HCEC 1CT (cell line): ENCODE results near the gene SGTA.

Source experiments
- DNase-seq: peaks from one replicate; pipeline ENCODE4 v3.0.0-alpha.2; 2017

The SGTA gene

GRCh38 chr19:2809387-2810140 lies 26.5 kb upstream of the SGTA start:
- no peak for DNase-seq

DNA sequence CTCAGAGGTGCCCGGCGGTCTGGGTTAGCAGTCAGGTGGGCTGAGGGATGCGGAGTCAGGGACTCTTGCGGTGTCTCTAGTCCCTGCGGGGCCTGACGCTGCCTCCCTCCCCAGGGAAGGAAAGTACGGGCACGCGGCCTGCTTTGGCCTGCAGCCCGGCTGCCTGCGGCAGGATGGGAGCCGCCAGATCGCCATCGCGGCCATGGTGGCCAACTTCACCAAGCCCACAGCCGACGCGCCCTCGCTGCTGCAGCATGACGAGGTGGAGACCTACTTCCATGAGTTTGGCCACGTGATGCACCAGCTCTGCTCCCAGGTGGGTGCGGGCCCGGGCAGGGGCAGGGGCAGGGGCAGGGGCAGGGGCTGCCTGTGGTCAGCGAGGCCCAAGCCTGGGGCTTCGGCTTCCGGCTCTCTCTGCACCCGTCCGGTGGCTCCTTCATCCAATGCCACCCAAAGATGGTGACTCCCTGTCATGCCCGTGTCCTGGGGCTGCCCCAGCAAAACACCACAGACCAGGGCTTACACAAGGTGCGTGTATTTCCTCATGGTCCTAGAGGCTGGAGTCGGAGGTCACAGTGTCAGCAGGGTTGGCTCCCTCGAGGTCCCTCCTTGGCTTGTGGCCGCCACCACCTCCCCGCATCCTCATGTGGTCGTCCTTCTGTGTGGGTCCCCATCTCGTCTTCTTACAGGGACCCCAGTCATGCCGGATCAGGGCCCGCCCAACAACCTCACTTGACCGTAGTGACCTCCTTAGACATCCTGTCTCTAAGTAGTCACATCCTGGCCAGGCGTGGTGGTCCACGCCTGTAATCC lies 25.3 kb upstream of the SGTA start:
- no peak for DNase-seq

DNA sequence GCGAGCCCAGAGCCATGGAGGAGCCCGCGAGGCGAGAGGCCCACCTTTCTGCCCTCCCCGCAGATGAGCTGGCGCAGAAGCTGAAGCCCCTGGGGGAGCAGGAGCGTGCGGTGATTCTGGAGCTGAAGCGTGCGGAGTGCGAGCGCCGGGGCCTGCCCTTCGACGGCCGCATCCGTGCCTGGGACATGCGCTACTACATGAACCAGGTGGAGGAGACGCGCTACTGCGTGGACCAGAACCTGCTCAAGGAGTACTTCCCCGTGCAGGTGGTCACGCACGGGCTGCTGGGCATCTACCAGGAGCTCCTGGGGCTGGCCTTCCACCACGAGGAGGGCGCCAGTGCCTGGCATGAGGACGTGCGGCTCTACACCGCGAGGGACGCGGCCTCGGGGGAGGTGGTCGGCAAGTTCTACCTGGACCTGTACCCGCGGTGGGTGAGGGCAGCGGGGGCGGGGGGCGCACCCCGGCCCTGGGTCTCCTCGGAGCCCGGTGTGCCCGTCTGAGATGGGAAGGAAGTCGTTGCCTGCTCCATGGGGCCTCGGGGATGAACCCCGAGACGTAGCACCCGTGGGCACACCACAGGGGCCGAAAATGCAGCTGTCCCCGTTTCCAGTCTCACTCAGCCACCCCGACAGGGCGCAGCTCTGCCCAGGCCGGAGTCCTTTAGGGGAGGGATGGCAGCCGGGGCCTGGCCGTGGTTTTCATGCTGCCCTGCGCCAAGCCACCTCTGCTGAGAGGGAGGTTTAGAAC lies 24.5 kb upstream of the SGTA start:
- DNase-seq = no peak

GRCh38 chr19:2806736-2807378 lies 23.8 kb upstream of the SGTA start:
- DNase-seq = no peak

- no peak for DNase-seq
Observed at GRCh38 chr19:2805991-2806649, 23.0 kb upstream of the SGTA start.

DNA sequence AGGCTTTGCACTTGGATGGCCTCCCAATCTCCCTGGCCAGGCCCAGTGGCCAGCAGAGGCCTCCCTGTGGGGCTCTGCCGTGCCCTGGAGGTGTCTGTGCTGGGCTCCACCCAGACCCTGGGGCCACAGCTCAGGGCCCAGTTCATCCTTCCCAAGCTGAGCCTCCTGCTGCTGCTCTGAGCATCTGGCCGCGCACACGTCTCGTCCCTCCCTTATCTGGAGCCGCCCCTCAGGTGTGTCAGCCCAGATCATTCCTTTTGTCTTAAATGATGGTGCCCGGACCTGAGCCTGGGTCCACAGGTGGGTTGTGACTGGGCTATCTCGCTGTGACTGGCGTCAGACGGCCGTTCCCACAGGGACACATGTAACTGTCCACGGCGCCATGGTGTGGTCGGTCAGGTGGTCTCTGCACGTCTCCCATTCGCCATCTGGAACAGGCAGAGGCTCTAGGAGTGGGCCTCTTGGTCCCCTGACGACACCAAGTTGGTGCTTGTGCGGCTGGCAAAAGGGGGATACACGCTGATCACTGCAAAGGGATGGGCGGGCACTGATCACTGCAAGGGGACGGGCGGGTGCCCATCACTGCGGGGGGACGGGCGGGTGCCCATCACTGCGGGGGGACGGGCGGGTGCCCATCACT lies 22.3 kb upstream of the SGTA start:
- no peak for DNase-seq

DNA sequence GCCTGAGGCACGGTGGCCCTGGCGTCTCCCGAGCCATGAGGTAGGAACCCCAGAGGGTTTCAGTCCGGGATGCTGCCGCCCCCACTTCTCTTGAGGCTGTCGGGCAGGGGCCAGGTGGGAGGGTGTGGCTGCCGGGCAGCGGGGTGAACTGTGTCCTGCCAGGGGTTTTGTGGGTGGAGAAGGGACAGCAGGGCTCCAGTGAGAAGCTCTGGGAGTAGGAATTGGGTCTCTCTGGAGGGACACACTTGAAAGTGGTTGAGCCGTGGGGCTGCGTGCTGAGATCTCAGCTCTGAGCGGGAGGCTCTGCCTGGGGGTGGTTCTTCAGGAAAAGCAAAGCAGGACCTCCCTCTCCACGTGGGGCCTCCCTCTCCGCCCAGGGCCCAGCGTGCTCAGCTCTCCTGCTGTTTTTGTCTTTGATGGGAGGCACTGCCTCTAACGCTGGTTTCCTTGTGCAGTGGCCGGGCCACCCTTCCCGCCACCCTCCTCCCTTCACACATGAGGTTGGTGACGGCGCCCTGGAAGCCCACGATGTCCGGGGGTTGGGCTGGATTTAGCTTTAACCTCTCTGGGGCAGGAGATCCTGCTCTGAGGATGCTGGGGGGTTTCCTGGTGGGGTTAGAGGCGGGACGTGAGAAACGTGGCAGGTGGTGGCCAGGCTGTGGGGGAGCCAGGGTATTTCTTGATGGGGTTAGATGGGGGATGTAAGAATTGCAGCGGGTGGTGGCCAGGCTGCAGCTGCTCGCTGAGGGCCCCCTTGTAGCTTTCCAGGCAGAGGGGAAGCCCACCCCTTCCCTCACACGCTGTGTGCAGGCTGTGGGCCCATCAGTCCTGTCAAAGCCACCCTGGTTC lies 21.3 kb upstream of the SGTA start:
- no peak for DNase-seq

DNA sequence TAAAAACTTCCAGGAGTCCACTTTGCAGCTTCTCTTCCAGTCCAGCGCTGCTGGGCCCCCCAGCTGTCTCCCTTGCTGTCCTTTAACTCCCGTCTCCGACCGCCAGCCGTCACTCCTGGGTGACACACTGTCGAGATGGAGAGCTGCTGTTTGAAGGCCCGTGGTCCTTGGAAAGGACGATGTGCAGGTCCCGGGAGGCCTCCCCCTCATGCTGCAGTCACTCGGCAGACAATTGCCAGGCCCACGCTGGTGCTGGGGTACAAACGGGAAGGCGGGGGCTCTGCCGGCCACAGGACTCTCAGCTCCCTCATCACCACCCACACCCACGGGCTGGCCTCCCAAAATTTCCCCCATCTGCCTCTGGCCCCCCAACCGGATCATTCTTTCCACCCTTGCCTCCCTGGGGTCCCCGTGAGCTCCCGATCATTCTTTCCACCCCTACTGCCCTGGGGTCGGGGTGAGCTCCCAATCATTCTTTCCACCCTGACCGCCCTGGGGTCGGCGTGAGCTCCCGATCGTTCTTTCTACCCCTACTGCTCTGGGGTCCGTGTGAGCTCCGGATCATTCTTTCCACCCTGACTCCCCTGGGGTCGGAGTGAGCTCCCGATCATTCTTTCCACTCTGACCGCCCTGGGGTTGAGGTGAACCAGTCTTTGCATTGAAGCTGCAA lies 20.5 kb upstream of the SGTA start:
- no peak for DNase-seq

GRCh38 chr19:2802826-2803225 lies 19.8 kb upstream of the SGTA start:
- DNase-seq = no peak

DNA sequence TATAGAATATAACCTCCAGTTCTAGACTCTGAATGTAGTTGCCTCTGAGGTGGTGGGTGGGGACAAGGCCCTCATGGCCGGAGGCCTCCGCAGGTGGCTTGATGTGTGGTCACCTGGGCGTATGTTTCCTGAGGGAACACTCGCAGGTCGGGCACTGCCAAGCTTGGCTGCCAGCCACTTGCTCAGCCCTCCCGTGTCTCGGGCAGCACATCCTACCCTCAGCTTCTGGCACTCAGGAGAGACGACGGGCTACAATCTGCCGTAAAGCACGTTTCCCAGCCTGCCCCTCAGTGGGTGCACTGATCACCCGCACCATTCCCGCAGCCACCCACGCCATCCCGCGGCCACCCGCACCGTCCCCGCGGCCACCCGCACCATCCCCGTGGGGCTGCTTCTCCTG lies 17.4 kb upstream of the SGTA start:
- DNase-seq = no peak

- no peak for DNase-seq
Observed at GRCh38 chr19:2799273-2800020, 16.4 kb upstream of the SGTA start.

GRCh38 chr19:2798733-2799132 lies 15.7 kb upstream of the SGTA start:
- DNase-seq = no peak

DNA sequence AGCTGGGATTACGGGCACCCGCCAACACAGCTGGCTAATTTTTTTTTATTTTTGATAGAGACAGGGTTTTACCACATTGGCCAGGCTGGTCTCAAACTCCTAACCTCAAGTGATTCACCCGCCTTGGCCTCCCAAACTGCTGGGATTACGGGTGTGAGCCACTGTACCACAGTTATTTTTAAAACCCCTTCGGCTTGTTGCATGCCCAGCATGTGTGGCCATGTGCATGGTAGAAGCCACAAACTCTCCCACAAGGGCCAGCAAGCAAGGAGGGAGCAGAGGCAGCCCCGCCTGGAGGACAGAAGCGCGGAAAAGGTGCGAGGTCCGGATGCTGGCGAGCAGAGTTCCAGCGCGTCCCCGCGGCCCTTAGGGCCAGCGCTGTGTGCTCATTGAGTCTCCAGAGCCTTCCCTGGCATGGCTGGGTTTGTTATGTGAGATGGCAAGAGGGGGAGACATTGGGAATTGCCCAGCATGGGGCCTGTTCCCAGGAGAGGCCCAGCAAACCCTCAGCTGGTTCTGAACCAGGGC lies 15.1 kb upstream of the SGTA start:
- no peak for DNase-seq

DNA sequence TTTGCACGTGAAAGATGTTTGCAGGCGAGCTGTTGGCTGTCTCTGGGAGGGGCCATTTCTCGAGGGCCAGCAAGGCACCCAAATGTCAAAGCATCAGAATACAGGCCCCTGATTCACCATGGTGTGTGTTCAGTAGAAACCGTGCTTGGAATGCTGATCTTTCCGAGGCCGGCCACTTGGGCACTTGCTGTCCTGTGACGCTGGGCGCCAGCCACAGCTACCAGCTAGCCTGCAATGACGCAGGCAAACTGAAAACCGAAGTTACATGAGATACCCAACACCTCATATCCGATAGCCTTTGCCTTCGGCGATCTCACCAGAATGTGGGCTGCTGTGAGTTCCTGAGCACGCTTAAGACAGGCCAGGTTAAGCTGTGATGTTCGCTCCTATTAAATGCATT lies 14.2 kb upstream of the SGTA start:
- no peak for DNase-seq

DNA sequence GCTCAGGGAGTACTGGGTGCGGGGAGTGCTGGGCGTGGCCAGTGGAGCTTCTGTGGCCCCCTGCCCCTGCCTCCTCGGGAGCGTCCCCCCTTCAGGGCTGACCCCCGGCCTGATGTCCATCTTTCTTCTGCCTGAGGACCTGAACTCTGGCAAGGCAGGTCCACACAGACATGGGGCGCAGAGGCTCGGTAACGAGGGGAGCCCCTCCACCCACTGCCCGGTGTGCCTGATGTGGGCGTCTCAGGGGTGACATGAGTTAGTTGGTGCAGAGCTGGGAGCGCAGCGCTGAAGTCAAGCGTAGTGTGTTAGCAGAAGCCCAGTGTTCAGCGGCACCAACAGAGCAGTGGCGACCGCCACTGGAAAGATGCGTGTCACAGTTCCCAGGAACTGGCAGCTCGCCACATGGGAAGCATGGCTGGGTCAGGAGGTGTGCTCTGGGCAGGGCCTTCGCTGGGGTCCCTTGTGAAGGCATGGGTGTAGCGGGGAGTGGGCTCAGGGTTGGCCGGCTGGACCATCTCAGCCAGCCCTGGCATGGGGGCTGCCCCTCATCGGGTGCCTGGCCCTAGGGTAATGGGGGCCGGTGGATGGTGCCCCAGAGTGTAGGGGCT lies 13.7 kb upstream of the SGTA start:
- no peak for DNase-seq

DNA sequence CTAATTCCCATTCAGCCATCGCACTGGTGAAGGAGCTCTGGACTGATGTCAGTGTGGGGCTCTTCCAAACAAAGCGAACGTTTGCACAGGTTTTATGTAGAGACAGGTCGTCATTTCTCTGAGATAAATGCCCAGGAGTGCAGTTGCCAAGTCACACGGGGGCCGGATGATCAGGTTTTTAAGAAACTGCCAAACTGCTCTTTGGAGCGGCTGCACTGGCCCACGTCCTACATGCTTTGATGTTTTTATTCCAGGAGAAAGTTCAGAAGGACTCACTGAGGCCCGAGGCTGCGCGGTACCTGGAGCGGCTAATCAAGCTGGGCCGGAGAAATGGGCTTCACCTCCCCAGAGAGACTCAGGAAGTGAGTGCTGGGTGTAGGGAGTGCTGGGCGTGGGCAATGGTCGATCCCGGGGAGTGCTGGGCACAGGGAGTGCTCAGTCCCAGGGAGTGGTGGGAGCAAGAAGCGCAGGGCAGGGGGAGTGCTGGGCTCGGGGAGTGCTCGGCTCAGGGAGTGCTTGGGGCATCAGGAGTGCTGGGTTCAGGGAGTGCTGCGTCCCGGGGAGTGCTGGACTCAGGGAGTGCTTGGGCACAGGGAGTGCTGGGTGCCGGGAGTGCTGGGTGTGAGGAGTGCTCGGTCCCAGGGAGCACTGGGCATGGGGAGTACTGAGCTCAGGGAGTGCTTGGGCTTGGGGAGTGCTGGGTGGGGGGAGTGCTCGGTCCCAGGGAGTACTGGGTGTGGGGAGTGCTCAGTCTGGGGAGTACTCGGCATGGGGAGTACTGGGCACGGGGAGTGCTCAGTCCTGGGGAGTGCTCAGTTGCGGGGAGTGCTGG lies 13.0 kb upstream of the SGTA start:
- DNase-seq = no peak

- no peak for DNase-seq
Observed at GRCh38 chr19:2793577-2793976, 10.5 kb upstream of the SGTA start.

DNA sequence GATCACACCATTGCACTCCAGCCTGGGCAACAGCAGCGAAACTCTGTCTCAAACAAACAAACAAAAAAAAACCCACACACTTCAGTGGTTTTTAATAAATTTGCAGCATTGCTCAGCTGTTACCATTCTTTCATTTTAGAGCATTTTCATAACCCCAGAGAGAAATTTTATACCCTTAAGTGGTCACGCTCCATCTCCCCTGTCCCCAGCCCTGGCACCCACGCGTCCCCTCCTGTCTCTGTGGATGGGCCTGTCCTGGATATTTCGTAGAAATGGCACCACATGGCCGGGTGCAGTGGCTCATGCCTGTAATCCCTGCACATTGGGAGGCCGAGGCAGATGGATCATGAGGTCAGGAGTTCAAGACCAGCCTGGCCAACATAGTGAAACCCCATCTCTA lies 10.1 kb upstream of the SGTA start:
- DNase-seq = no peak
